Activated CD4-positive, alpha-beta T cell treated with anti-CD3 and anti-CD28 coated beads, Interleukin-10, Interleukin-2, amounts not matched to agents 100 ng/mL and 50 ng/mL, durations not matched to agents 16 hours and 8 hours (primary cell): ENCODE data around the gene ASB6.
"Not testable (repeated sequence)": the region's sequence is repeated elsewhere in the genome, so short reads cannot be mapped to it uniquely, and the experiment has no call there.

Source experiments
- DNase-seq: peaks from one replicate; pipeline ENCODE4 v3.0.0-alpha.2; 2020

ASB6 gene

GRCh38 chr9:129666575-129666974 is 24.6 kb upstream of the ASB6 start:
- no peak for DNase-seq

GRCh38 chr9:129665814-129666520 is 24.0 kb upstream of the ASB6 start:
- DNase-seq, result no peak

GRCh38 chr9:129665389-129665775 is 23.4 kb upstream of the ASB6 start, which contains the start of gene PRRX2:
TSS of gene PRRX2 (plus strand) at chr9:129665647. CDS start at chr9:129665868, 221 bp downstream.
- DNase-seq, result no peak

GRCh38 chr9:129664746-129665388 is 22.9 kb upstream of the ASB6 start:
- no peak for DNase-seq

- not testable (repeated sequence) for DNase-seq
Measured at GRCh38 chr9:129662239-129662638, 20.3 kb upstream of the ASB6 start.

GRCh38 chr9:129661029-129661428 is 19.1 kb upstream of the ASB6 start:
- no peak for DNase-seq

- DNase-seq, result no peak
Measured at GRCh38 chr9:129656795-129657390, 14.9 kb upstream of the ASB6 start.

- no peak for DNase-seq
Measured at GRCh38 chr9:129655696-129656095, 13.7 kb upstream of the ASB6 start.

GRCh38 chr9:129655154-129655553 is 13.2 kb upstream of the ASB6 start:
- DNase-seq, result no peak

- no peak for DNase-seq
Measured at GRCh38 chr9:129654554-129655040, 12.6 kb upstream of the ASB6 start.

- DNase-seq, result no peak
Measured at GRCh38 chr9:129653823-129654553, 12.0 kb upstream of the ASB6 start.

- no peak for DNase-seq
Measured at GRCh38 chr9:129650680-129651235, 8.8 kb upstream of the ASB6 start.

- no peak for DNase-seq
Measured at GRCh38 chr9:129649726-129650679, 8.1 kb upstream of the ASB6 start.

- no peak for DNase-seq
Measured at GRCh38 chr9:129648764-129649115, 6.8 kb upstream of the ASB6 start.

- DNase-seq, result no peak
Measured at GRCh38 chr9:129648092-129648763, 6.3 kb upstream of the ASB6 start.

- DNase-seq, result no peak
Measured at GRCh38 chr9:129647635-129648034, 5.7 kb upstream of the ASB6 start.

- DNase-seq, result no peak
Measured at GRCh38 chr9:129646654-129647053, 4.7 kb upstream of the ASB6 start.

GRCh38 chr9:129646252-129646651 is 4.3 kb upstream of the ASB6 start:
- DNase-seq, result no peak

- DNase-seq, result no peak
Measured at GRCh38 chr9:129644902-129645301, 3.0 kb upstream of the ASB6 start.

- no peak for DNase-seq
Measured at GRCh38 chr9:129644365-129644764, 2.4 kb upstream of the ASB6 start.

- no peak for DNase-seq
Measured at GRCh38 chr9:129643706-129644105, 1.8 kb upstream of the ASB6 start.
